ENCODE data around the gene FOXJ3. TPM values are rescaled to one million over a fixed set of nuclear protein-coding genes. Genes with fewer than 3 reads are reported as not detected.

Gene FOXJ3
- total and polyA plus RNA-seq, 3 experiments from 2014 or later, result 35.7 to 48.3 (median 48.0) TPM

DNA sequence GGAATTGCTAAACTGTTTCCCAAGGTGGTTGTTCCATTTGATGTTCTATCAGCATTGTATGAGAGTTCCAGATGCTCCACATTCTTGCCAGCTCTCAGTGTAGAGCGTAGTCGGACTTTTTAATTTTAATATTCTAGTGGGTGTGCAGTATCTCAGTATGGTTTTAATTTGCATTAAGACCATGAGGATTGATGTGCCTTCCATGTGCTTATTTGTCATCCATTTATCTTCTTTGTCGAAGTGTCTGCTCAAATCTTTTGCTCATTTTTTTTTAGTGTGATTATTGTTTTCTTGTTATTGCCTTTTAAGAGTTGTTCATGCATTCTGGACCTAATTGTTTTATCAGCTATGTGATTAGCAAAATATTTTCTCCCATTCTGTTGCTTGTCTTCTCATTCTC, 195.6 kb downstream of the FOXJ3 start:
- Histone ChIP-seq H3K9me3 (ENCODE audit: low read length) (no peaks in the 10 kb centered on the region), H3K36me3 (ENCODE audit: insufficient read depth, low read length) (no peaks in the 10 kb centered on the region), H3K27me3 (ENCODE audit: insufficient read depth, low read length, poor library complexity, severe bottlenecking) (peaks cover 4% of the 10 kb centered on the region), H3K27ac (ENCODE audit: low read depth, low read length) (no peak overlapping the region), H3K4me3 (ENCODE audit: low read length) (no peak overlapping the region), H3K4me1 (ENCODE audit: insufficient read depth, low read length) (no peaks in the 10 kb centered on the region)
- ChIA-PET CTCF (no interaction called here), POLR2A (no interaction called here)
- Mint-ChIP-seq H3K4me3 (no peak overlapping the region), H3K4me1 (peaks cover 0 to 6% (median 0%) of the 10 kb centered on the region in 3 donors), H3K27me3 (peaks cover 7 to 48% of the 10 kb centered on the region in 2 donors), H3K27ac (no peak overlapping the region), H3K36me3 (no peaks in the 10 kb centered on the region), H3K9me3 (no peaks in the 10 kb centered on the region)
- DNase-seq, result no peak

DNA sequence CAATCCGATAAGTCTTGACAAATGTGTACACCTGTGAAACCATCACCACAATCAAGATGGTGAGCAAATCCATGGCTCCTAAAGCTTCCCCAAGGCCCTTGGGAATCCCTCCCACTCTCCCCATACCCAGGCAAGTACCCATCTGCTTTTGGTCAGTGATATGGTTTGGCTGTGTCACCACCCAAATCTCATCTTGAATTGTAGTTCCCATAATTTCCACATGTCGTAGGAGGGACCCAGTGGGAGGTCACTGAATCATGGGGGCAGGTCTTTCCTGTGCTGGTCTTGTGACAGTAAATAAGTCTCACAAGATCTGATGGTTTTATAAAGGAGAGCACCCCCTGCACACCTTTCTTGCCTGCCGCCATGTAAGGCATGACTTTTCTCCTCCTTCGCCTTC, 196.4 kb downstream of the FOXJ3 start:
- no peak overlapping the region for H3K4me3 Mint-ChIP-seq
- no peaks in the 10 kb centered on the region for H3K9me3 Mint-ChIP-seq
- no peaks in the 10 kb centered on the region for H3K27me3 ChIP-seq (ENCODE audit: insufficient read depth, low read length, poor library complexity, severe bottlenecking)
- H3K36me3 Mint-ChIP-seq, result no peaks in the 10 kb centered on the region
- H3K4me3 ChIP-seq (ENCODE audit: low read length), result no peak overlapping the region
- H3K27ac Mint-ChIP-seq, result no peak overlapping the region
- ChIA-PET POLR2A (no interaction called here), CTCF (no interaction called here)
- peaks cover 6 to 43% of the 10 kb centered on the region in 2 donors for H3K27me3 Mint-ChIP-seq
- H3K4me1 Mint-ChIP-seq, result peaks cover 0 to 6% (median 0%) of the 10 kb centered on the region in 3 donors
- H3K9me3 ChIP-seq (ENCODE audit: low read length), result no peaks in the 10 kb centered on the region
- no peaks in the 10 kb centered on the region for H3K4me1 ChIP-seq (ENCODE audit: insufficient read depth, low read length)
- H3K27ac ChIP-seq (ENCODE audit: low read depth, low read length), result no peak overlapping the region
- no peaks in the 10 kb centered on the region for H3K36me3 ChIP-seq (ENCODE audit: insufficient read depth, low read length)
- DNase-seq, result no peak

- H3K4me3 Mint-ChIP-seq, result no peak overlapping the region
- H3K27ac ChIP-seq (ENCODE audit: low read depth, low read length), result no peak overlapping the region
- no peaks in the 10 kb centered on the region for H3K36me3 Mint-ChIP-seq
- H3K4me3 ChIP-seq (ENCODE audit: low read length), result no peak overlapping the region
- H3K9me3 Mint-ChIP-seq, result no peaks in the 10 kb centered on the region
- ChIA-PET POLR2A (no interaction called here), CTCF (no interaction called here)
- H3K36me3 ChIP-seq (ENCODE audit: insufficient read depth, low read length), result no peaks in the 10 kb centered on the region
- H3K9me3 ChIP-seq (ENCODE audit: low read length), result no peaks in the 10 kb centered on the region
- H3K4me1 ChIP-seq (ENCODE audit: insufficient read depth, low read length), result no peaks in the 10 kb centered on the region
- DNase-seq, result no peak
- H3K27me3 Mint-ChIP-seq, result peaks cover 3 to 36% of the 10 kb centered on the region in 2 donors
- H3K27me3 ChIP-seq (ENCODE audit: insufficient read depth, low read length, poor library complexity, severe bottlenecking), result no peaks in the 10 kb centered on the region
- H3K4me1 Mint-ChIP-seq, result no peaks in the 10 kb centered on the region
- H3K27ac Mint-ChIP-seq, result no peak overlapping the region
Observed at GRCh38 chr1:42137766-42138165, 197.3 kb downstream of the FOXJ3 start.

DNA sequence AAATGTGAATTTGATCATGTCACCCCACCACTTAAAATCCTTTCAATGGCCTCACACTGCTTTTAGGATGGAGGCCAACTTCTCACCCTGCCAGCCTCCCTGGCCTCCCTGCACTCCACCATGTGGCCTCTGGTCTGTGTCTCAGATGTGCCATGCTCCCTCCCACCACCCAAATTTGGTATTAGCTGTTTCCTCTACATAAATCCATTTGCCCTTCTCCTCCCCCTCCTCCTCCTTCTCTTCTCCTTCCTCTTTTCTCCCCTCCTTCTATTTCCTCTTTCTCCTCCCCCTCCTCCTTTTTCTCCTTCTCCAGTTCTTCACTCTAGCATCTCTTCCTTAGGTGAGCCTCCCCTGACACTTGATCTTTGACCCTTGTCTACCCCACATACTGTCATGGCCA, 198.6 kb downstream of the FOXJ3 start:
- ChIA-PET POLR2A (interaction anchor here (0.8 kb wide), 1 partner anchor 80 kb away, joined by 3 read pairs; no protein-coding TSS in a partner anchor), CTCF (no interaction called here)
- Mint-ChIP-seq H3K4me3 (no peak overlapping the region), H3K4me1 (no peaks in the 10 kb centered on the region), H3K27me3 (peaks cover 3 to 30% of the 10 kb centered on the region in 2 donors), H3K9me3 (no peaks in the 10 kb centered on the region), H3K27ac (no peak overlapping the region), H3K36me3 (no peaks in the 10 kb centered on the region)
- no peaks in the 10 kb centered on the region for H3K27me3 ChIP-seq (ENCODE audit: insufficient read depth, low read length, poor library complexity, severe bottlenecking)
- H3K9me3 ChIP-seq (ENCODE audit: low read length), result no peaks in the 10 kb centered on the region
- no peaks in the 10 kb centered on the region for H3K36me3 ChIP-seq (ENCODE audit: insufficient read depth, low read length)
- no peak overlapping the region for H3K4me3 ChIP-seq (ENCODE audit: low read length)
- DNase-seq, result no peak
- H3K4me1 ChIP-seq (ENCODE audit: insufficient read depth, low read length), result no peaks in the 10 kb centered on the region
- no peak overlapping the region for H3K27ac ChIP-seq (ENCODE audit: low read depth, low read length)

DNA sequence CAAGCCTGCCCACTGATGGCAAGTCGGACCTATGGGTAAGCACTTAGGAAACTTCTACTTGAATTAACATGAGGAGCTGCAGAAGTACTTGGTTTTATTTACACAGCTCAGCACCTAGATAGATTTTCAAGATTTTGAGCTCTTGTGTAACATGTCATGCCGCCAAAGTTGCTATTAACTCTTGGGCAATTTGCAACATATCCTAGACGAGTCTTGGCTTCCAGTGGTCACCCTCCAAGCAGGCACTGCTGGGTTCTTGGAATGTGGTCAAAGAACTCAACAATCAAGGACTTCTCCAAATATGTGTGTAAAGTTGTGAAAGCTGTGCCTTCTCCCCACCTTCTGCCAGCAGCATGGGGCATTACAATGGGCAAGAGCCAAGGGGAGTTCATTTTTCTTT, 199.6 kb downstream of the FOXJ3 start:
- Mint-ChIP-seq H3K9me3 (no peaks in the 10 kb centered on the region), H3K27ac (no peak overlapping the region), H3K4me1 (no peaks in the 10 kb centered on the region), H3K36me3 (no peaks in the 10 kb centered on the region), H3K4me3 (no peak overlapping the region), H3K27me3 (peaks cover 3 to 24% of the 10 kb centered on the region in 2 donors)
- DNase-seq, result no peak
- Histone ChIP-seq H3K27ac (ENCODE audit: low read depth, low read length) (no peak overlapping the region), H3K4me1 (ENCODE audit: insufficient read depth, low read length) (no peaks in the 10 kb centered on the region), H3K9me3 (ENCODE audit: low read length) (no peaks in the 10 kb centered on the region), H3K4me3 (ENCODE audit: low read length) (no peak overlapping the region), H3K36me3 (ENCODE audit: insufficient read depth, low read length) (no peaks in the 10 kb centered on the region), H3K27me3 (ENCODE audit: insufficient read depth, low read length, poor library complexity, severe bottlenecking) (no peaks in the 10 kb centered on the region)
- ChIA-PET POLR2A (no interaction called here), CTCF (no interaction called here)

GRCh38 chr1:42133809-42134526, 201.1 kb downstream of the FOXJ3 start:
- Histone ChIP-seq H3K27ac (ENCODE audit: low read depth, low read length) (no peak overlapping the region), H3K9me3 (ENCODE audit: low read length) (no peaks in the 10 kb centered on the region), H3K27me3 (ENCODE audit: insufficient read depth, low read length, poor library complexity, severe bottlenecking) (no peaks in the 10 kb centered on the region), H3K4me1 (ENCODE audit: insufficient read depth, low read length) (no peaks in the 10 kb centered on the region), H3K36me3 (ENCODE audit: insufficient read depth, low read length) (no peaks in the 10 kb centered on the region), H3K4me3 (ENCODE audit: low read length) (no peak overlapping the region)
- H3K4me1 Mint-ChIP-seq, result no peaks in the 10 kb centered on the region
- CTCF ChIA-PET, result no interaction called here
- no peak for DNase-seq
- no peaks in the 10 kb centered on the region for H3K9me3 Mint-ChIP-seq
- H3K4me3 Mint-ChIP-seq, result no peak overlapping the region
- POLR2A ChIA-PET, result no interaction called here
- H3K27ac Mint-ChIP-seq, result no peak overlapping the region
- no peaks in the 10 kb centered on the region for H3K36me3 Mint-ChIP-seq
- H3K27me3 Mint-ChIP-seq, result peaks cover 7 to 14% of the 10 kb centered on the region in 2 donors

GRCh38 chr1:42133390-42133789, 201.6 kb downstream of the FOXJ3 start:
- H3K4me3 Mint-ChIP-seq, result no peak overlapping the region
- POLR2A ChIA-PET, result no interaction called here
- H3K36me3 Mint-ChIP-seq, result no peaks in the 10 kb centered on the region
- H3K9me3 ChIP-seq (ENCODE audit: low read length), result no peaks in the 10 kb centered on the region
- no peaks in the 10 kb centered on the region for H3K27me3 ChIP-seq (ENCODE audit: insufficient read depth, low read length, poor library complexity, severe bottlenecking)
- H3K4me3 ChIP-seq (ENCODE audit: low read length), result no peak overlapping the region
- H3K27ac Mint-ChIP-seq, result no peak overlapping the region
- H3K4me1 Mint-ChIP-seq, result no peaks in the 10 kb centered on the region
- H3K9me3 Mint-ChIP-seq, result no peaks in the 10 kb centered on the region
- CTCF ChIA-PET, result no interaction called here
- H3K27ac ChIP-seq (ENCODE audit: low read depth, low read length), result no peak overlapping the region
- no peaks in the 10 kb centered on the region for H3K4me1 ChIP-seq (ENCODE audit: insufficient read depth, low read length)
- peaks cover 12 to 14% of the 10 kb centered on the region in 2 donors for H3K27me3 Mint-ChIP-seq
- no peaks in the 10 kb centered on the region for H3K36me3 ChIP-seq (ENCODE audit: insufficient read depth, low read length)
- no peak for DNase-seq

GRCh38 chr1:42130061-42130660, 204.9 kb downstream of the FOXJ3 start:
- CTCF ChIA-PET, result no interaction called here

More at GRCh38 chr1:42130061-42130660, 204.9 kb downstream of the FOXJ3 start:
- Histone ChIP-seq H3K4me3 (ENCODE audit: low read length) (no peak overlapping the region), H3K27ac (ENCODE audit: low read depth, low read length) (no peak overlapping the region), H3K27me3 (ENCODE audit: insufficient read depth, low read length, poor library complexity, severe bottlenecking) (no peaks in the 10 kb centered on the region), H3K9me3 (ENCODE audit: low read length) (no peaks in the 10 kb centered on the region), H3K4me1 (ENCODE audit: insufficient read depth, low read length) (no peaks in the 10 kb centered on the region), H3K36me3 (ENCODE audit: insufficient read depth, low read length) (no peaks in the 10 kb centered on the region)
- no peak for DNase-seq
- peaks cover 14 to 15% of the 10 kb centered on the region in 2 donors for H3K27me3 Mint-ChIP-seq
- no peaks in the 10 kb centered on the region for H3K4me1 Mint-ChIP-seq
- POLR2A ChIA-PET, result no interaction called here
- no peaks in the 10 kb centered on the region for H3K9me3 Mint-ChIP-seq
- H3K36me3 Mint-ChIP-seq, result no peaks in the 10 kb centered on the region
- H3K27ac Mint-ChIP-seq, result peak overlapping the region in 1 of 8 donors; percentile 43
- H3K4me3 Mint-ChIP-seq, result no peak overlapping the region

All from CD8-positive, alpha-beta memory T cell (primary cell).